ENCODE data around the gene IFNA5. TPM values are rescaled to one million over a fixed set of nuclear protein-coding genes. Genes with fewer than 3 reads are reported as not detected.

IFNA5 gene
- not detected for polyA plus RNA-seq (ENCODE audit: insufficient read length in 3 of 3)
- long read RNA-seq, donor 1, result 0 reads
- long read RNA-seq, donor 2, result 0 reads
- long read RNA-seq, donor 3, result 0 reads
- long read RNA-seq, donor 4, result 0 reads
- long read RNA-seq, donor 5, result 0 reads
- long read RNA-seq, donor 6, result 0 reads
- long read RNA-seq, donor 7, result 0 reads
- long read RNA-seq, donor 8, result 0 reads
- long read RNA-seq, donor 9, partial matches to known transcripts, result 0 of 1 reads
- long read RNA-seq, donor 9, other reads (novel, unspliced or antisense), result 0 of 1 reads
- long read RNA-seq, donor 10, result 0 reads
- long read RNA-seq, donor 11, result 0 reads
- long read RNA-seq, donor 12, result 0 reads
- long read RNA-seq, donor 13, result 0 reads
- long read RNA-seq, donor 14, result 0 reads
- long read RNA-seq, donor 15, result 0 reads
- long read RNA-seq, donor 16, result 0 reads

- DNase-seq, result no peak
Observed at GRCh38 chr9:21305213-21305612, at the start of gene IFNA5. Gene IFNA5, minus strand, starts transcription at chr9:21305313. Its CDS starts 57 bp downstream, at chr9:21305256.

- no peak for DNase-seq
Observed at GRCh38 chr9:21350787-21351186, 45.7 kb upstream of the IFNA5 start, which contains the start of gene IFNA6. Gene IFNA6, minus strand, starts transcription at chr9:21350887. Its CDS starts 0 bp downstream, at chr9:21350887.

- no peak for DNase-seq
Observed at GRCh38 chr9:21348430-21348970, 43.4 kb upstream of the IFNA5 start.

GRCh38 chr9:21340735-21341134, 35.6 kb upstream of the IFNA5 start:
- DNase-seq, result no peak

- no peak for DNase-seq
Observed at GRCh38 chr9:21336457-21336856, 31.3 kb upstream of the IFNA5 start.

GRCh38 chr9:21334701-21335632, 29.9 kb upstream of the IFNA5 start, which contains the start of gene KLHL9:
Gene KLHL9, minus strand, starts transcription at chr9:21335404. Its CDS starts 545 bp downstream, at chr9:21334859.
- peak; percentile 92 for DNase-seq

GRCh38 chr9:21333226-21333625, 28.1 kb upstream of the IFNA5 start:
- no peak for DNase-seq

GRCh38 chr9:21331676-21332402, 26.7 kb upstream of the IFNA5 start:
- DNase-seq, result no peak

GRCh38 chr9:21326526-21327139, 21.5 kb upstream of the IFNA5 start:
- no peak for DNase-seq

- DNase-seq, result no peak
Observed at GRCh38 chr9:21324047-21324446, 18.9 kb upstream of the IFNA5 start.

GRCh38 chr9:21322911-21323461, 17.9 kb upstream of the IFNA5 start:
- DNase-seq, result no peak

- DNase-seq, result no peak
Observed at GRCh38 chr9:21320465-21320864, 15.4 kb upstream of the IFNA5 start.

GRCh38 chr9:21317956-21318923, 13.1 kb upstream of the IFNA5 start:
- DNase-seq, result no peak

GRCh38 chr9:21316860-21317259, 11.7 kb upstream of the IFNA5 start:
- no peak for DNase-seq

- DNase-seq, result no peak
Observed at GRCh38 chr9:21316032-21316842, 11.1 kb upstream of the IFNA5 start.

- no peak for DNase-seq
Observed at GRCh38 chr9:21314152-21314551, 9.0 kb upstream of the IFNA5 start.

GRCh38 chr9:21311889-21312288, 6.8 kb upstream of the IFNA5 start:
- no peak for DNase-seq

GRCh38 chr9:21295992-21296391, 9.1 kb downstream of the IFNA5 start:
- DNase-seq, result no peak
